GM20431 (cell line): ENCODE results near the gene PRXL2B.
"Not testable (repeated sequence)": the region's sequence is repeated elsewhere in the genome, so short reads cannot be mapped to it uniquely, and the experiment has no call there.

Experiments
- in situ Hi-C: fragments of 300-500 bp; cut with MseI, MboI; formaldehyde crosslinking; loops from one replicate; pipeline ENCODE4 v1.15.0; 2020; ENCODE audit warnings: low sequenced_read_pairs; ENCODE audit not compliant: unreplicated experiment

Gene PRXL2B

GRCh38 chr1:2561446-2561845 lies 25.1 kb upstream of the PRXL2B start:
- in situ Hi-C loops, result no loop called here

GRCh38 chr1:2561898-2562895 lies 24.4 kb upstream of the PRXL2B start:
- in situ Hi-C loops, result no loop called here

- in situ Hi-C loops, result no loop called here
These were observed 23.4 kb upstream of the PRXL2B start for GRCh38 chr1:2563205-2563604.

GRCh38 chr1:2564006-2564814 lies 22.4 kb upstream of the PRXL2B start:
- in situ Hi-C loops, result no loop called here

GRCh38 chr1:2564815-2565374 lies 21.7 kb upstream of the PRXL2B start:
- in situ Hi-C loops, result no loop called here

GRCh38 chr1:2566101-2567045 lies 20.2 kb upstream of the PRXL2B start:
- in situ Hi-C loops, result no loop called here

- in situ Hi-C loops, result no loop called here
These were observed 19.4 kb upstream of the PRXL2B start for GRCh38 chr1:2567083-2567679.

- in situ Hi-C loops, result not testable (repeated sequence)
These were observed 18.3 kb upstream of the PRXL2B start for GRCh38 chr1:2568187-2568816.

- in situ Hi-C loops, result no loop called here
These were observed 17.5 kb upstream of the PRXL2B start for GRCh38 chr1:2569060-2569459.

- in situ Hi-C loops, result not testable (repeated sequence)
These were observed 16.9 kb upstream of the PRXL2B start for GRCh38 chr1:2569703-2570102.

- in situ Hi-C loops, result no loop called here
These were observed 16.2 kb upstream of the PRXL2B start for GRCh38 chr1:2570332-2570731.

GRCh38 chr1:2571348-2571747 lies 15.2 kb upstream of the PRXL2B start:
- in situ Hi-C loops, result no loop called here

- in situ Hi-C loops, result no loop called here
These were observed 13.2 kb upstream of the PRXL2B start for GRCh38 chr1:2573250-2573920.

- in situ Hi-C loops, result no loop called here
These were observed 12.2 kb upstream of the PRXL2B start for GRCh38 chr1:2574350-2574749.

GRCh38 chr1:2575801-2576663 lies 10.5 kb upstream of the PRXL2B start:
- in situ Hi-C loops, result no loop called here

- in situ Hi-C loops, result not testable (repeated sequence)
These were observed 9.0 kb upstream of the PRXL2B start for GRCh38 chr1:2577565-2578075.

- in situ Hi-C loops, result no loop called here
These were observed 7.8 kb upstream of the PRXL2B start for GRCh38 chr1:2578758-2579118.
